ENCODE results near the gene BAHD1.

DNA sequence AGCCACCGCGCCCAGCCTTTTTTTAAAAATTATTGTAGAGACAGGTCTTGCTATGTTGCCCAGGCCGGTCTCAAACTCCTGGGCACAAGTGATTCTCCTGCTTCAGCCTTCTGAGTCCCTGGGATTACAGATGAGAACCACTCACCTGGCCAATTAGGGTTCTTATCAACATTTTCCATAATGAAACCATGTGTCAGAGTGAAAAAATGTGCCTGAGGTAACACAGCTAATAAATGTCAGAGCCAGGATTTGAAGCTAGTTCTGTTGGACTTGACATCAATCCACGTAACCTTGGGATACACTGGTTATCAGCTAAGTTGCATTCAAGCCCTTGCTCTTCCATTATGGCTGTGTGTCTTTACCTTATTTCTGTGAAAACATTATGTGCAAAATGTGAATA is 59.2 kb downstream of the BAHD1 start:
- TF ChIP-seq ZNF274 (IDR thresholded peaks at IDR 0.05; ENCODE audit: low read depth, low read length) (no peak), YY1 (IDR thresholded peaks at IDR 0.05; ENCODE audit: insufficient read depth, insufficient read length) (no peak)

Data from NT2/D1 (cell line).